Stimulated activated naive B cell treated with anti-CD40 and anti-IgM and Interleukin-4, amounts not matched to agents 10 μg/mL and 1 μg/mL and 100 μg/mL, for 72 hours (primary cell): Measurements from ENCODE around the gene ZGPAT.
"Not testable (repeated sequence)": the region's sequence is repeated elsewhere in the genome, so short reads cannot be mapped to it uniquely, and the experiment has no call there.

Source experiments
- ATAC-seq, 2 donors: fragments of 150-1000 bp; cut with Tn5 transposase; replicated peaks; 2 replicates each; pipeline ENCODE4 v1.10.0; 2021; ENCODE audit warnings: moderate library complexity in 1 of 2
- DNase-seq: peaks from one replicate; pipeline ENCODE4 v3.0.0; 2021
- H3K27ac Mint-ChIP-seq: one replicate; pipeline ENCODE4 v1.8.0; 2022; ENCODE audit warnings: mild to moderate bottlenecking, mixed read lengths
- H3K27me3 Mint-ChIP-seq, 2 donors: one replicate each; pipeline ENCODE4 v1.8.0; 2022; ENCODE audit warnings: mixed read lengths in 2 of 2
- H3K36me3 Mint-ChIP-seq, 2 donors: one replicate each; pipeline ENCODE4 v1.8.0; 2022; ENCODE audit warnings: mixed read lengths in 2 of 2, mild to moderate bottlenecking in 1 of 2
- H3K4me1 Mint-ChIP-seq, 2 donors: one replicate each; pipeline ENCODE4 v1.8.0; 2022; ENCODE audit warnings: mixed read lengths in 2 of 2, mild to moderate bottlenecking in 1 of 2
- H3K4me3 Mint-ChIP-seq, 2 donors: one replicate each; pipeline ENCODE4 v1.8.0; 2022; ENCODE audit warnings: mild to moderate bottlenecking in 2 of 2, mixed read lengths in 2 of 2, moderate library complexity in 1 of 2
- H3K9me3 Mint-ChIP-seq, 2 donors: one replicate each; pipeline ENCODE4 v1.8.0; 2022; ENCODE audit warnings: mixed read lengths in 2 of 2, mild to moderate bottlenecking in 1 of 2

ZGPAT gene

GRCh38 chr20:63768591-63769515, 61.0 kb downstream of the ZGPAT start:
- no peak overlapping the region for H3K27ac Mint-ChIP-seq

GRCh38 chr20:63769891-63770474, 62.1 kb downstream of the ZGPAT start:
- no peak overlapping the region for H3K27ac Mint-ChIP-seq
- H3K4me1 Mint-ChIP-seq: peaks cover 0 to 2% of the 10 kb centered on the region in 2 donors
- H3K36me3 Mint-ChIP-seq: peaks cover 2 to 5% of the 10 kb centered on the region in 2 donors
- H3K9me3 Mint-ChIP-seq: no peaks in the 10 kb centered on the region
- H3K4me3 Mint-ChIP-seq: no peak overlapping the region
- ATAC-seq (no peak), DNase-seq (no peak)
- peaks cover 4 to 8% of the 10 kb centered on the region in 2 donors for H3K27me3 Mint-ChIP-seq

More at GRCh38 chr20:63768591-63769515, 61.0 kb downstream of the ZGPAT start:
- Mint-ChIP-seq H3K27me3 (peaks cover 5 to 6% of the 10 kb centered on the region in 2 donors), H3K9me3 (no peaks in the 10 kb centered on the region), H3K4me1 (peaks cover 0 to 2% of the 10 kb centered on the region in 2 donors), H3K4me3 (no peak overlapping the region), H3K36me3 (peaks cover 2 to 5% of the 10 kb centered on the region in 2 donors)
- no peak for DNase-seq
- no peak for ATAC-seq

- H3K4me1 Mint-ChIP-seq: peaks cover 4 to 5% of the 10 kb centered on the region in 2 donors
- no peak overlapping the region for H3K27ac Mint-ChIP-seq
- H3K4me3 Mint-ChIP-seq: no peak overlapping the region
- H3K27me3 Mint-ChIP-seq: peaks cover 0 to 3% of the 10 kb centered on the region in 2 donors
- peaks cover 3 to 7% of the 10 kb centered on the region in 2 donors for H3K36me3 Mint-ChIP-seq
- no peaks in the 10 kb centered on the region for H3K9me3 Mint-ChIP-seq
- no peak for ATAC-seq
- DNase-seq: no peak
These were observed 63.3 kb downstream of the ZGPAT start for GRCh38 chr20:63771046-63771707.

- peaks cover 4 to 5% of the 10 kb centered on the region in 2 donors for H3K4me1 Mint-ChIP-seq
- no peaks in the 10 kb centered on the region for H3K9me3 Mint-ChIP-seq
- H3K27ac Mint-ChIP-seq: no peak overlapping the region
- H3K27me3 Mint-ChIP-seq: peaks cover 0 to 3% of the 10 kb centered on the region in 2 donors
- H3K4me3 Mint-ChIP-seq: no peak overlapping the region
- DNase-seq (no peak), ATAC-seq (peak in 1 of 2 donors; percentile 25)
- peaks cover 3 to 7% of the 10 kb centered on the region in 2 donors for H3K36me3 Mint-ChIP-seq
These were observed 65.1 kb downstream of the ZGPAT start for GRCh38 chr20:63772781-63773518.

GRCh38 chr20:63773571-63774241, 65.9 kb downstream of the ZGPAT start:
- Mint-ChIP-seq H3K27ac (no peak overlapping the region), H3K4me1 (peaks cover 4 to 5% of the 10 kb centered on the region in 2 donors), H3K4me3 (no peak overlapping the region), H3K27me3 (peaks cover 0 to 3% of the 10 kb centered on the region in 2 donors), H3K9me3 (no peaks in the 10 kb centered on the region), H3K36me3 (peaks cover 3 to 7% of the 10 kb centered on the region in 2 donors)
- no peak for DNase-seq
- ATAC-seq: no peak

DNA sequence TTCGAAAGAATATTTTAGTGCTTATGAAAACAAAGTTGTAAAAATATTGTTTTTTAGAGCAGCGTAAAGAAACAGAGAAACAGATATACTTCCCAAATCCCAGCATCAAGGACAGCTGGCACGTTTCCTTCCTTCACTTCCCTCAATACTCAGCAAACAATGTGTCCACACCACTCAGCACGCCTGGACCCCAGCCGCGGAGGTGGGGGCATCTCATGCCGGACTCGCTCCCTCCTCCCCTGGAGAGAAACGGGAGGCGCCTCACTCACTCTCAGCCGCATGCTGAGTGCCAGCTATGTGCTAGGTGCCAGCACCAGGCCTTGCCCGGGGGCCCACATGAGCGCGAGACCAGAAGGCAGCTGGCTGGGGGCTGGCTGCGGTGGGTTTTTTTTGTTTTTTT, 66.5 kb downstream of the ZGPAT start:
- peaks cover 3 to 7% of the 10 kb centered on the region in 2 donors for H3K36me3 Mint-ChIP-seq
- H3K4me3 Mint-ChIP-seq: no peak overlapping the region
- no peak overlapping the region for H3K27ac Mint-ChIP-seq
- no peak for ATAC-seq
- H3K27me3 Mint-ChIP-seq: peaks cover 0 to 3% of the 10 kb centered on the region in 2 donors
- H3K4me1 Mint-ChIP-seq: peaks cover 4 to 5% of the 10 kb centered on the region in 2 donors
- no peak for DNase-seq
- no peaks in the 10 kb centered on the region for H3K9me3 Mint-ChIP-seq

DNA sequence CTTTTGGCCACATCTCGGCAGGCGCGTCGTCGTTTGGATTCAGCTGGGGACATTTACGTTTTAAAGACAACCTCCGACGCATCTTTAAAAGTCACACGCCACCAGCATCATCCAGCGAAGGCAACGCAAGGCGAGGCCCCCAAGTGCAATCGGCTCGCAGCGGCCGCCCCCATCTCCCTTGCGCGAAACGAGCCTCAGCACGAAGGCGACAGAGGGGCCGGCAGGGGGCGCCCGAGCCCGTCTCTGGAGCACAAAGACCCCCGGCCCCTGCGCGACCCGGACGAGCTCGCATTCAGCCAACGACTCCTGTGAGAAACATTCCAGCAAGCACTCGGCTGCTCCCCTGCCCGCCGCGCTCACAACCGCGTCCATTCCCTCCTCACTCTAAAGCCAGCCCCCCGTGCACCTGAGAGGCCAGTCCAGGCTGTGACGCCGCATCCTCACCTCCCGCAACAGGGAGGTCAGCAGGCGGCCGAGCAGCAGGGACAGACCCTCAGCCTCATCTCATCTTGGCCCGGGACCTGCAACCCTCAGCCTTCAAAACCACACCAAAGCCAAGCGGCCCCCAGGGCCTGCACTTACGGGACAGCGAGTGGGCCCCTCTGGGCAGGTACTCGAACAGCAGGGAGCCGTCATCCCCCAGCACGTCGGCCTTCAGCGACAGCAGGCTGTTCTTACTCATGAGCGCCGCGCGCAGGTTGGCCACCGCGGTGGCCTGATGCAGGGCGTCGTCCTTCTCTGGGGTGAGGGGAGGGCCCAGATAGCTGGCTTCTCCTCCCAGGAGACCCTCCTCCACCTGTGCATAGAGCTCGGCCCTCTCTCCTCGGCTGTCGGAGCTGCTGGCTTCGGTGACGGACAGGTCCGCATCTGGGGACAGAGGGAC, 67.5 kb downstream of the ZGPAT start:
- peaks cover 0 to 3% of the 10 kb centered on the region in 2 donors for H3K27me3 Mint-ChIP-seq
- no peaks in the 10 kb centered on the region for H3K9me3 Mint-ChIP-seq
- DNase-seq: no peak
- H3K4me3 Mint-ChIP-seq: peak overlapping the region in 1 of 2 donors; percentile 46
- peaks cover 4 to 5% of the 10 kb centered on the region in 2 donors for H3K4me1 Mint-ChIP-seq
- no peak overlapping the region for H3K27ac Mint-ChIP-seq
- peaks cover 3 to 5% of the 10 kb centered on the region in 2 donors for H3K36me3 Mint-ChIP-seq
- peak; percentile 31 to 46 for ATAC-seq

- ATAC-seq, H3K36me3 Mint-ChIP-seq, H3K4me3 Mint-ChIP-seq, H3K4me1 Mint-ChIP-seq, H3K9me3 Mint-ChIP-seq, H3K27me3 Mint-ChIP-seq, H3K27ac Mint-ChIP-seq, DNase-seq: not testable (repeated sequence)
These were observed 69.0 kb downstream of the ZGPAT start for GRCh38 chr20:63776875-63777274.

GRCh38 chr20:63777614-63778013, 69.8 kb downstream of the ZGPAT start:
- Mint-ChIP-seq H3K27ac (no peak overlapping the region), H3K4me3 (no peak overlapping the region), H3K27me3 (peaks cover 0 to 3% of the 10 kb centered on the region in 2 donors), H3K9me3 (no peaks in the 10 kb centered on the region), H3K36me3 (peaks cover 3 to 5% of the 10 kb centered on the region in 2 donors), H3K4me1 (peaks cover 4 to 5% of the 10 kb centered on the region in 2 donors)
- ATAC-seq (no peak), DNase-seq (no peak)

- Mint-ChIP-seq H3K4me3 (no peak overlapping the region), H3K36me3 (peaks cover 3 to 5% of the 10 kb centered on the region in 2 donors), H3K4me1 (peaks cover 4 to 5% of the 10 kb centered on the region in 2 donors), H3K27ac (no peak overlapping the region), H3K9me3 (no peaks in the 10 kb centered on the region), H3K27me3 (peaks cover 0 to 3% of the 10 kb centered on the region in 2 donors)
- no peak for DNase-seq
- ATAC-seq: no peak
These were observed 70.4 kb downstream of the ZGPAT start for GRCh38 chr20:63778034-63778752.

DNA sequence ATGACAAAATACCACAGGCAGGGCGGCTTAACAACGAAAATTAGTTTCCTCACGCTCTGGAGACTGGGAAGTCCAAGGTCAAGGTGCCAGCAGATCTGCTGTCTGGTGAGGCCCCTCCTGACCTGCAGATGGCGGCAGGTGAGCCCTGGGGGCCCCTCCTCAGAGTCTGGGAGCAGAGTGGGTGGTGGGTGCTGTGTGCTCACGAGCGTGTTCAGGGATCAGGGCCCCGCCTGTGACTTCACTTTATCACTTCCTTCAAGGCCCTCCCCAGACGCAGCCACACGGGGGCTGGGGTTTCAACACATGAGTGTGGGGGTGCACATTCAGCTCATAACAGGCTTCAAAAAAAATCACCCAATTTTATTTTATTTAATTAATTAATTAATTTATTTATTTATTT, 71.0 kb downstream of the ZGPAT start:
- Mint-ChIP-seq H3K4me3 (no peak overlapping the region), H3K27ac (no peak overlapping the region), H3K9me3 (no peaks in the 10 kb centered on the region), H3K27me3 (peaks cover 0 to 3% of the 10 kb centered on the region in 2 donors), H3K4me1 (peaks cover 2 to 5% of the 10 kb centered on the region in 2 donors), H3K36me3 (peaks cover 3 to 5% of the 10 kb centered on the region in 2 donors)
- ATAC-seq (no peak), DNase-seq (no peak)

- no peak overlapping the region for H3K4me3 Mint-ChIP-seq
- no peak for ATAC-seq
- H3K36me3 Mint-ChIP-seq: no peaks in the 10 kb centered on the region
- no peaks in the 10 kb centered on the region for H3K27me3 Mint-ChIP-seq
- peaks cover 2 to 3% of the 10 kb centered on the region in 2 donors for H3K4me1 Mint-ChIP-seq
- H3K9me3 Mint-ChIP-seq: no peaks in the 10 kb centered on the region
- DNase-seq: no peak
- H3K27ac Mint-ChIP-seq: no peak overlapping the region
These were observed 73.3 kb downstream of the ZGPAT start for GRCh38 chr20:63781181-63781580.
